ENCODE data around the gene SPAG17. TPM values are rescaled to one million over a fixed set of nuclear protein-coding genes. Genes with fewer than 3 reads are reported as not detected.

The SPAG17 gene
- total RNA-seq, 1 experiment from 2014 or later: not detected

- H3K79me2 ChIP-seq (ENCODE audit: low read length): no peaks in the 10 kb centered on the region
- no peaks in the 10 kb centered on the region for H3K27me3 ChIP-seq (ENCODE audit: low read length)
- H3K4me2 ChIP-seq (ENCODE audit: low read depth, low read length, poor library complexity, severe bottlenecking): no peak overlapping the region
- no peak overlapping the region for H3K27ac ChIP-seq (ENCODE audit: low read length)
- H3K4me3 ChIP-seq (ENCODE audit: low read length): no peak overlapping the region
- H3K9me2 ChIP-seq (replicated peaks; ENCODE audit: insufficient read depth, low read length): no peaks in the 10 kb centered on the region
- H3K36me3 ChIP-seq (ENCODE audit: insufficient read depth, low read length): no peaks in the 10 kb centered on the region
- no peaks in the 10 kb centered on the region for H3K4me1 ChIP-seq (ENCODE audit: low read length)
- H2AFZ ChIP-seq (ENCODE audit: low read length): no peak overlapping the region
- DNase-seq: no peak
- H3K9me3 ChIP-seq (ENCODE audit: low read length): no peaks in the 10 kb centered on the region
- no peak overlapping the region for H3K9ac ChIP-seq (ENCODE audit: low read length)
- no peaks in the 10 kb centered on the region for H4K20me1 ChIP-seq (ENCODE audit: insufficient read depth, low read depth, low read length)
Observed at GRCh38 chr1:118113261-118113660, 71.8 kb downstream of the SPAG17 start.

GRCh38 chr1:118110580-118110979 lies 74.4 kb downstream of the SPAG17 start:
- DNase-seq: no peak
- Histone ChIP-seq H3K36me3 (ENCODE audit: insufficient read depth, low read length) (no peaks in the 10 kb centered on the region), H3K4me3 (ENCODE audit: low read length) (no peak overlapping the region), H4K20me1 (ENCODE audit: insufficient read depth, low read depth, low read length) (no peaks in the 10 kb centered on the region), H2AFZ (ENCODE audit: low read length) (no peak overlapping the region), H3K9me3 (ENCODE audit: low read length) (no peaks in the 10 kb centered on the region), H3K27me3 (ENCODE audit: low read length) (no peaks in the 10 kb centered on the region), H3K9me2 (replicated peaks; ENCODE audit: insufficient read depth, low read length) (no peaks in the 10 kb centered on the region), H3K4me1 (ENCODE audit: low read length) (no peaks in the 10 kb centered on the region), H3K4me2 (ENCODE audit: low read depth, low read length, poor library complexity, severe bottlenecking) (no peak overlapping the region), H3K9ac (ENCODE audit: low read length) (no peak overlapping the region), H3K79me2 (ENCODE audit: low read length) (no peaks in the 10 kb centered on the region), H3K27ac (ENCODE audit: low read length) (no peak overlapping the region)

GRCh38 chr1:118104951-118105350 lies 80.1 kb downstream of the SPAG17 start:
- Histone ChIP-seq H3K79me2 (ENCODE audit: low read length) (no peaks in the 10 kb centered on the region), H3K4me2 (ENCODE audit: low read depth, low read length, poor library complexity, severe bottlenecking) (no peak overlapping the region), H3K27me3 (ENCODE audit: low read length) (no peaks in the 10 kb centered on the region), H3K4me3 (ENCODE audit: low read length) (no peak overlapping the region), H2AFZ (ENCODE audit: low read length) (no peak overlapping the region), H4K20me1 (ENCODE audit: insufficient read depth, low read depth, low read length) (no peaks in the 10 kb centered on the region), H3K36me3 (ENCODE audit: insufficient read depth, low read length) (no peaks in the 10 kb centered on the region), H3K9me2 (replicated peaks; ENCODE audit: insufficient read depth, low read length) (no peaks in the 10 kb centered on the region), H3K4me1 (ENCODE audit: low read length) (no peaks in the 10 kb centered on the region), H3K9ac (ENCODE audit: low read length) (no peak overlapping the region), H3K27ac (ENCODE audit: low read length) (no peak overlapping the region), H3K9me3 (ENCODE audit: low read length) (no peaks in the 10 kb centered on the region)
- no peak for DNase-seq

GRCh38 chr1:118102445-118102844 lies 82.6 kb downstream of the SPAG17 start:
- Histone ChIP-seq H3K9ac (ENCODE audit: low read length) (no peak overlapping the region), H4K20me1 (ENCODE audit: insufficient read depth, low read depth, low read length) (no peaks in the 10 kb centered on the region), H3K4me3 (ENCODE audit: low read length) (no peak overlapping the region), H2AFZ (ENCODE audit: low read length) (no peak overlapping the region), H3K4me2 (ENCODE audit: low read depth, low read length, poor library complexity, severe bottlenecking) (no peak overlapping the region), H3K4me1 (ENCODE audit: low read length) (no peaks in the 10 kb centered on the region), H3K36me3 (ENCODE audit: insufficient read depth, low read length) (no peaks in the 10 kb centered on the region), H3K27me3 (ENCODE audit: low read length) (peaks cover 1% of the 10 kb centered on the region), H3K9me2 (replicated peaks; ENCODE audit: insufficient read depth, low read length) (no peaks in the 10 kb centered on the region), H3K9me3 (ENCODE audit: low read length) (no peaks in the 10 kb centered on the region), H3K79me2 (ENCODE audit: low read length) (no peaks in the 10 kb centered on the region), H3K27ac (ENCODE audit: low read length) (no peak overlapping the region)
- DNase-seq: no peak

- Histone ChIP-seq H3K79me2 (ENCODE audit: low read length) (no peaks in the 10 kb centered on the region), H3K27me3 (ENCODE audit: low read length) (peaks cover 2% of the 10 kb centered on the region), H3K9me3 (ENCODE audit: low read length) (no peaks in the 10 kb centered on the region), H3K27ac (ENCODE audit: low read length) (no peak overlapping the region), H2AFZ (ENCODE audit: low read length) (no peak overlapping the region), H3K9ac (ENCODE audit: low read length) (no peak overlapping the region), H3K4me3 (ENCODE audit: low read length) (no peak overlapping the region), H3K4me1 (ENCODE audit: low read length) (no peaks in the 10 kb centered on the region), H3K36me3 (ENCODE audit: insufficient read depth, low read length) (no peaks in the 10 kb centered on the region), H3K9me2 (replicated peaks; ENCODE audit: insufficient read depth, low read length) (no peaks in the 10 kb centered on the region), H4K20me1 (ENCODE audit: insufficient read depth, low read depth, low read length) (no peaks in the 10 kb centered on the region), H3K4me2 (ENCODE audit: low read depth, low read length, poor library complexity, severe bottlenecking) (no peak overlapping the region)
- no peak for DNase-seq
Observed at GRCh38 chr1:118101999-118102398, 83.0 kb downstream of the SPAG17 start.

- no peak overlapping the region for H3K4me2 ChIP-seq (ENCODE audit: low read depth, low read length, poor library complexity, severe bottlenecking)
- H2AFZ ChIP-seq (ENCODE audit: low read length): no peak overlapping the region
- H3K9ac ChIP-seq (ENCODE audit: low read length): no peak overlapping the region
- no peaks in the 10 kb centered on the region for H3K9me3 ChIP-seq (ENCODE audit: low read length)
- H3K4me1 ChIP-seq (ENCODE audit: low read length): no peaks in the 10 kb centered on the region
- no peaks in the 10 kb centered on the region for H3K36me3 ChIP-seq (ENCODE audit: insufficient read depth, low read length)
- H3K27me3 ChIP-seq (ENCODE audit: low read length): peaks cover 2% of the 10 kb centered on the region
- no peak overlapping the region for H3K4me3 ChIP-seq (ENCODE audit: low read length)
- H4K20me1 ChIP-seq (ENCODE audit: insufficient read depth, low read depth, low read length): no peaks in the 10 kb centered on the region
- no peaks in the 10 kb centered on the region for H3K9me2 ChIP-seq (replicated peaks; ENCODE audit: insufficient read depth, low read length)
- DNase-seq: no peak
- no peak overlapping the region for H3K27ac ChIP-seq (ENCODE audit: low read length)
- H3K79me2 ChIP-seq (ENCODE audit: low read length): no peaks in the 10 kb centered on the region
Observed at GRCh38 chr1:118101515-118101844, 83.5 kb downstream of the SPAG17 start.

- Histone ChIP-seq H3K27me3 (ENCODE audit: low read length) (peaks cover 2% of the 10 kb centered on the region), H3K9me2 (replicated peaks; ENCODE audit: insufficient read depth, low read length) (no peaks in the 10 kb centered on the region), H4K20me1 (ENCODE audit: insufficient read depth, low read depth, low read length) (no peaks in the 10 kb centered on the region), H3K36me3 (ENCODE audit: insufficient read depth, low read length) (no peaks in the 10 kb centered on the region), H3K4me2 (ENCODE audit: low read depth, low read length, poor library complexity, severe bottlenecking) (no peak overlapping the region), H3K4me1 (ENCODE audit: low read length) (no peaks in the 10 kb centered on the region), H3K9ac (ENCODE audit: low read length) (no peak overlapping the region), H3K4me3 (ENCODE audit: low read length) (no peak overlapping the region), H3K27ac (ENCODE audit: low read length) (no peak overlapping the region), H3K9me3 (ENCODE audit: low read length) (no peaks in the 10 kb centered on the region), H2AFZ (ENCODE audit: low read length) (no peak overlapping the region), H3K79me2 (ENCODE audit: low read length) (no peaks in the 10 kb centered on the region)
- no peak for DNase-seq
Observed at GRCh38 chr1:118100686-118101514, 84.1 kb downstream of the SPAG17 start.

GRCh38 chr1:118099686-118100085 lies 85.3 kb downstream of the SPAG17 start:
- H3K27ac ChIP-seq (ENCODE audit: low read length): no peak overlapping the region
- no peak for DNase-seq
- no peaks in the 10 kb centered on the region for H3K9me3 ChIP-seq (ENCODE audit: low read length)
- no peak overlapping the region for H3K9ac ChIP-seq (ENCODE audit: low read length)
- H2AFZ ChIP-seq (ENCODE audit: low read length): no peak overlapping the region
- H3K27me3 ChIP-seq (ENCODE audit: low read length): peaks cover 2% of the 10 kb centered on the region
- no peak overlapping the region for H3K4me2 ChIP-seq (ENCODE audit: low read depth, low read length, poor library complexity, severe bottlenecking)
- no peaks in the 10 kb centered on the region for H3K79me2 ChIP-seq (ENCODE audit: low read length)
- no peak overlapping the region for H3K4me3 ChIP-seq (ENCODE audit: low read length)
- H4K20me1 ChIP-seq (ENCODE audit: insufficient read depth, low read depth, low read length): no peaks in the 10 kb centered on the region
- no peaks in the 10 kb centered on the region for H3K4me1 ChIP-seq (ENCODE audit: low read length)
- H3K36me3 ChIP-seq (ENCODE audit: insufficient read depth, low read length): no peaks in the 10 kb centered on the region
- no peaks in the 10 kb centered on the region for H3K9me2 ChIP-seq (replicated peaks; ENCODE audit: insufficient read depth, low read length)

Data from Karpas-422 (cell line).